DOHH2 (cell line): ENCODE data around the gene PRKCH.

Experiments
- H3F3A ChIP-seq: fragments of 200-600 bp; sonication (generic), shearing (Covaris generic); 2 replicates; pipeline ENCODE4 v1.6.0; 2016; ENCODE audit warnings: antibody characterized with exemption, mild to moderate bottlenecking; ENCODE audit not compliant: control insufficient read depth, insufficient read depth
- H3K27ac ChIP-seq: fragments of 200-600 bp; sonication (generic); 2 replicates; pipeline ENCODE4 v1.5.1; 2014; ENCODE audit warnings: low read depth, mild to moderate bottlenecking, low read length, moderate library complexity
- H3K27me3 ChIP-seq: fragments of 200-600 bp; sonication (generic); 2 replicates; pipeline ENCODE4 v1.6.1; 2014; ENCODE audit warnings: mild to moderate bottlenecking, low read length, mixed read lengths; ENCODE audit not compliant: control insufficient read depth
- H3K36me3 ChIP-seq: fragments of 200-600 bp; sonication (generic); 2 replicates; pipeline ENCODE4 v1.6.1; 2014; ENCODE audit warnings: mild to moderate bottlenecking, low read length, moderate library complexity, mixed read lengths; ENCODE audit not compliant: control insufficient read depth
- H3K4me1 ChIP-seq: fragments of 200-600 bp; sonication (generic); 2 replicates; pipeline ENCODE4 v1.6.1; 2014; ENCODE audit warnings: mild to moderate bottlenecking, low read length, mixed read lengths; ENCODE audit not compliant: control insufficient read depth
- H3K4me2 ChIP-seq: fragments of 200-600 bp; sonication (generic); 2 replicates; pipeline ENCODE4 v1.6.0; 2014; ENCODE audit warnings: mild to moderate bottlenecking, low read length, moderate library complexity
- H3K4me3 ChIP-seq: fragments of 200-600 bp; sonication (generic); 2 replicates; pipeline ENCODE4 v1.5.1; 2014; ENCODE audit warnings: mild to moderate bottlenecking, low read length, mixed read lengths
- H3K79me2 ChIP-seq: fragments of 200-600 bp; sonication (generic); 2 replicates; pipeline ENCODE4 v1.6.1; 2014; ENCODE audit warnings: mild to moderate bottlenecking, low read length, mixed read lengths; ENCODE audit not compliant: control insufficient read depth
- H3K9me2 ChIP-seq: fragments of 200-600 bp; sonication (generic); replicated peaks from 2 replicates; pipeline ENCODE4 v1.6.1; 2014; ENCODE audit warnings: mild to moderate bottlenecking, low read length, mixed read lengths; ENCODE audit not compliant: control insufficient read depth
- H3K9me3 ChIP-seq: fragments of 200-600 bp; sonication (generic); 2 replicates; pipeline ENCODE4 v1.6.1; 2014; ENCODE audit warnings: antibody characterized with exemption, low read length, mixed read lengths; ENCODE audit not compliant: control insufficient read depth, insufficient read depth
- H4K20me1 ChIP-seq: fragments of 200-600 bp; sonication (generic); 2 replicates; pipeline ENCODE4 v1.6.0; 2014; ENCODE audit warnings: low read depth, mild to moderate bottlenecking, antibody characterized with exemption, low read length, moderate library complexity; ENCODE audit not compliant: control insufficient read depth, insufficient read depth
- CTCF ChIP-seq: fragments of 200-600 bp; sonication (generic); IDR thresholded peaks from one replicate; pipeline ENCODE4 v1.5.1; 2014; ENCODE audit warnings: antibody characterized with exemption, mild to moderate bottlenecking, low read depth, low read length; ENCODE audit not compliant: poor library complexity, severe bottlenecking
- EZH2phosphoT487 ChIP-seq: fragments of 200-600 bp; sonication (generic); IDR thresholded peaks from 2 replicates; pipeline ENCODE4 v1.6.1; 2017; ENCODE audit warnings: borderline replicate concordance, mild to moderate bottlenecking, antibody characterized with exemption, low read length, moderate library complexity, mixed read lengths

PRKCH gene

GRCh38 chr14:61452452-61452851, 131.1 kb downstream of the PRKCH start:
- no peaks in the 10 kb centered on the region for H3K9me2 ChIP-seq
- no peaks in the 10 kb centered on the region for H4K20me1 ChIP-seq
- H3K9me3 ChIP-seq, result no peaks in the 10 kb centered on the region
- no peak for TF ChIP-seq CTCF
- no peak for TF ChIP-seq EZH2phosphoT487
- H3K79me2 ChIP-seq, result no peaks in the 10 kb centered on the region
- no peaks in the 10 kb centered on the region for H3K36me3 ChIP-seq
- peaks cover 4% of the 10 kb centered on the region for H3K4me1 ChIP-seq
- no peak overlapping the region for H3K27ac ChIP-seq
- no peak overlapping the region for H3K4me3 ChIP-seq
- H3K4me2 ChIP-seq, result no peak overlapping the region
- H3K27me3 ChIP-seq, result peaks cover 6% of the 10 kb centered on the region; the same call in 1 of the 2 replicates
- H3F3A ChIP-seq, result no peaks in the 10 kb centered on the region

- Histone ChIP-seq H3K9me3 (no peaks in the 10 kb centered on the region), H3K9me2 (no peaks in the 10 kb centered on the region), H3K79me2 (no peaks in the 10 kb centered on the region), H3K36me3 (no peaks in the 10 kb centered on the region), H3K4me1 (peaks cover 4% of the 10 kb centered on the region), H3K27me3 (peaks cover 6% of the 10 kb centered on the region; the same call in 1 of the 2 replicates), H3F3A (no peaks in the 10 kb centered on the region), H4K20me1 (no peaks in the 10 kb centered on the region), H3K4me2 (no peak overlapping the region), H3K27ac (no peak overlapping the region), H3K4me3 (no peak overlapping the region)
- TF ChIP-seq CTCF, result no peak
- TF ChIP-seq EZH2phosphoT487, result no peak
These were observed 131.9 kb downstream of the PRKCH start for GRCh38 chr14:61453103-61453767.

- Histone ChIP-seq H3K79me2 (no peaks in the 10 kb centered on the region), H3K36me3 (no peaks in the 10 kb centered on the region), H3K27me3 (peaks cover 6% of the 10 kb centered on the region; the same call in 1 of the 2 replicates), H3K4me3 (no peak overlapping the region), H3F3A (no peaks in the 10 kb centered on the region), H3K4me2 (no peak overlapping the region), H3K9me2 (no peaks in the 10 kb centered on the region), H3K9me3 (no peaks in the 10 kb centered on the region), H3K27ac (no peak overlapping the region), H3K4me1 (peaks cover 4% of the 10 kb centered on the region), H4K20me1 (no peaks in the 10 kb centered on the region)
- TF ChIP-seq CTCF (no peak), EZH2phosphoT487 (no peak)
These were observed 133.2 kb downstream of the PRKCH start for GRCh38 chr14:61454545-61454944.
